ENCODE results near the gene ERG28. TPM values are rescaled to one million over a fixed set of nuclear protein-coding genes. Genes with fewer than 3 reads are reported as not detected.

Gene ERG28
- total RNA-seq, 2 donors from 2014 or later = 7.6 to 7.7 TPM

DNA sequence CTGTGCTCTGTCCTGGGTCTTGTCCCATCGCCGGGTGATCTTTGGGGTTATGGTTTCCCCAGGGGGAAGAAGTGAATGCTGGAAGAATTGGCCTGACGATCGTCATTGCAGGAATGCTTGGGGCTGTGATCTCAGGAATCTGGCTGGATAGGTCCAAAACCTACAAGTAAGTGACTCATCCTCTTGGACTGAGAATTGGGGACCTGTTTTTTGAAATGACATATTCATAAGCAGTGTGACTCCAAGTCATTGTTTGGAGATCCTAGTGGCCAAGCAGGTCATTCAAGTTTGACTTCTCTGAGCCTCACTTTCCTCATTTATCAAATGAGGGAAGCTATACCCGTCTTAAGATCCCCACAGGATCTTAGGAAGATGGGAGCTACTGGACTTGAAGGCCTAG lies 25.8 kb downstream of the ERG28 start:
- Histone ChIP-seq H3K27me3 (replicated peaks; ENCODE audit: insufficient read depth) (no peaks in the 10 kb centered on the region), H3K36me3 (no peaks in the 10 kb centered on the region), H3K4me1 (ENCODE audit: control insufficient read depth in 1 of 2, low read depth in 2 of 2) (no peaks in the 10 kb centered on the region), H3K27ac (no peak overlapping the region), H3K4me3 (no peak overlapping the region), H3K9me3 (no peaks in the 10 kb centered on the region)
- no peak for ATAC-seq (ENCODE audit: insufficient number of reproducible peaks, low FRiP score, low read depth)
- DNase-seq (ENCODE audit: low spot score) = no peak
- TF ChIP-seq, protein P1, sequence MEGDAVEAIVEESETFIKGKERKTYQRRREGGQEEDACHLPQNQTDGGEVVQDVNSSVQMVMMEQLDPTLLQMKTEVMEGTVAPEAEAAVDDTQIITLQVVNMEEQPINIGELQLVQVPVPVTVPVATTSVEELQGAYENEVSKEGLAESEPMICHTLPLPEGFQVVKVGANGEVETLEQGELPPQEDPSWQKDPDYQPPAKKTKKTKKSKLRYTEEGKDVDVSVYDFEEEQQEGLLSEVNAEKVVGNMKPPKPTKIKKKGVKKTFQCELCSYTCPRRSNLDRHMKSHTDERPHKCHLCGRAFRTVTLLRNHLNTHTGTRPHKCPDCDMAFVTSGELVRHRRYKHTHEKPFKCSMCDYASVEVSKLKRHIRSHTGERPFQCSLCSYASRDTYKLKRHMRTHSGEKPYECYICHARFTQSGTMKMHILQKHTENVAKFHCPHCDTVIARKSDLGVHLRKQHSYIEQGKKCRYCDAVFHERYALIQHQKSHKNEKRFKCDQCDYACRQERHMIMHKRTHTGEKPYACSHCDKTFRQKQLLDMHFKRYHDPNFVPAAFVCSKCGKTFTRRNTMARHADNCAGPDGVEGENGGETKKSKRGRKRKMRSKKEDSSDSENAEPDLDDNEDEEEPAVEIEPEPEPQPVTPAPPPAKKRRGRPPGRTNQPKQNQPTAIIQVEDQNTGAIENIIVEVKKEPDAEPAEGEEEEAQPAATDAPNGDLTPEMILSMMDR (IDR thresholded peaks at IDR 0.05) = no peak

- no peaks in the 10 kb centered on the region for H3K27me3 ChIP-seq (replicated peaks; ENCODE audit: insufficient read depth)
- H3K9me3 ChIP-seq = no peaks in the 10 kb centered on the region
- ATAC-seq (ENCODE audit: insufficient number of reproducible peaks, low FRiP score, low read depth) (no peak), DNase-seq (ENCODE audit: low spot score) (no peak)
- TF ChIP-seq, protein P1 (IDR thresholded peaks at IDR 0.05) = no peak
- H3K27ac ChIP-seq = no peak overlapping the region
- H3K36me3 ChIP-seq = no peaks in the 10 kb centered on the region
- no peak overlapping the region for H3K4me3 ChIP-seq
- no peaks in the 10 kb centered on the region for H3K4me1 ChIP-seq (ENCODE audit: control insufficient read depth in 1 of 2, low read depth in 2 of 2)
These were observed 29.2 kb downstream of the ERG28 start for GRCh38 chr14:75631453-75631831.

GRCh38 chr14:75630695-75631452 lies 29.8 kb downstream of the ERG28 start:
- ATAC-seq (ENCODE audit: insufficient number of reproducible peaks, low FRiP score, low read depth) (no peak), DNase-seq (ENCODE audit: low spot score) (no peak)
- no peaks in the 10 kb centered on the region for H3K4me1 ChIP-seq (ENCODE audit: control insufficient read depth in 1 of 2, low read depth in 2 of 2)
- H3K27ac ChIP-seq = no peak overlapping the region
- no peaks in the 10 kb centered on the region for H3K36me3 ChIP-seq
- no peak overlapping the region for H3K4me3 ChIP-seq
- no peaks in the 10 kb centered on the region for H3K9me3 ChIP-seq
- H3K27me3 ChIP-seq (replicated peaks; ENCODE audit: insufficient read depth) = no peaks in the 10 kb centered on the region
- TF ChIP-seq, protein P1 (IDR thresholded peaks at IDR 0.05) = no peak

DNA sequence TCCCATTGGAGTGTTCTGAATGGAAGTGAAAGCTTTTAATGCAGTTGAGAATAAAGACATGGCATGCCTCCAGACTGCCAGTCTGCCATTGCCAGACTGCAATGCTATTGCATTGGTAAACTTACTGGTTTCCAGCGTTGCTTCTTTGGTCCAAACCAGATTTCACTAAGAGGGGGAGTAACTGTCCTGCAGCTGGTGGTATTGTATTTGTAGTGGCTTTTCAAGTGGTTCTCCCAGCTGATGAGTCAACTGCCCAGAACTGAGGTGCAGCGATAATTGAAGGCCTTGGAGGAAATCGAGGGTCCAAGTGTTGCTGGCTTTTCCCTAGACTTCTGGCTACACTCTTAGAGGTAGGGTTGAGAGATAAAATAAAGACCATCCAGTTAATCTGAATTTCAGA lies 31.9 kb downstream of the ERG28 start:
- Histone ChIP-seq H3K4me3 (no peak overlapping the region), H3K4me1 (ENCODE audit: control insufficient read depth in 1 of 2, low read depth in 2 of 2) (no peaks in the 10 kb centered on the region), H3K9me3 (no peaks in the 10 kb centered on the region), H3K36me3 (no peaks in the 10 kb centered on the region), H3K27ac (no peak overlapping the region), H3K27me3 (replicated peaks; ENCODE audit: insufficient read depth) (no peaks in the 10 kb centered on the region)
- TF ChIP-seq, protein P1 (IDR thresholded peaks at IDR 0.05) = no peak
- ATAC-seq (ENCODE audit: insufficient number of reproducible peaks, low FRiP score, low read depth) (no peak), DNase-seq (ENCODE audit: low spot score) (no peak)

- Histone ChIP-seq H3K27ac (no peak overlapping the region), H3K36me3 (no peaks in the 10 kb centered on the region), H3K4me3 (no peak overlapping the region), H3K4me1 (ENCODE audit: control insufficient read depth in 1 of 2, low read depth in 2 of 2) (no peaks in the 10 kb centered on the region), H3K9me3 (no peaks in the 10 kb centered on the region), H3K27me3 (replicated peaks; ENCODE audit: insufficient read depth) (no peaks in the 10 kb centered on the region)
- no peak for ATAC-seq (ENCODE audit: insufficient number of reproducible peaks, low FRiP score, low read depth)
- TF ChIP-seq, protein P1 (IDR thresholded peaks at IDR 0.05) = no peak
- DNase-seq (ENCODE audit: low spot score) = no peak
These were observed 33.3 kb downstream of the ERG28 start for GRCh38 chr14:75627406-75627805.
